ENCODE results near the gene SCNN1B.

DNA sequence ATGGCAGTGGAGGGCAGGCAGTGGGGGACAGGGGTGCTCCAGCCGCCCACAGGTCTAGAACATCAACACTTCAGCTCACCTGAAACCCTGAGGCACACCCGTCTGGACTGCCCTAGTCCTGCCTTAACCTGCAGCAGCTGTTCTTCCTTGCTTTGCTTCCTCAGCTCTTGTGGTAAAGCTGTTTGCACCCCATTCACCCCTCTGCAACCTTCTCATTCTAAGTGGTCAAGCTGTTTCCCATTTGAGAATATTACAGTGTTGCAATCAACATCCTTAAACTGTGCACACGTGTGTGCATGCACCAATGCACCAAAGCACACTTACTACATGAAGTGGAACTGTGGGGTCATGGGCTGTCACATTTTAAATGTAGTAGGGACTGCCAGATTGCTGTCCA, 32.4 kb downstream of the SCNN1B start:
- TF ChIP-seq, protein P1, sequence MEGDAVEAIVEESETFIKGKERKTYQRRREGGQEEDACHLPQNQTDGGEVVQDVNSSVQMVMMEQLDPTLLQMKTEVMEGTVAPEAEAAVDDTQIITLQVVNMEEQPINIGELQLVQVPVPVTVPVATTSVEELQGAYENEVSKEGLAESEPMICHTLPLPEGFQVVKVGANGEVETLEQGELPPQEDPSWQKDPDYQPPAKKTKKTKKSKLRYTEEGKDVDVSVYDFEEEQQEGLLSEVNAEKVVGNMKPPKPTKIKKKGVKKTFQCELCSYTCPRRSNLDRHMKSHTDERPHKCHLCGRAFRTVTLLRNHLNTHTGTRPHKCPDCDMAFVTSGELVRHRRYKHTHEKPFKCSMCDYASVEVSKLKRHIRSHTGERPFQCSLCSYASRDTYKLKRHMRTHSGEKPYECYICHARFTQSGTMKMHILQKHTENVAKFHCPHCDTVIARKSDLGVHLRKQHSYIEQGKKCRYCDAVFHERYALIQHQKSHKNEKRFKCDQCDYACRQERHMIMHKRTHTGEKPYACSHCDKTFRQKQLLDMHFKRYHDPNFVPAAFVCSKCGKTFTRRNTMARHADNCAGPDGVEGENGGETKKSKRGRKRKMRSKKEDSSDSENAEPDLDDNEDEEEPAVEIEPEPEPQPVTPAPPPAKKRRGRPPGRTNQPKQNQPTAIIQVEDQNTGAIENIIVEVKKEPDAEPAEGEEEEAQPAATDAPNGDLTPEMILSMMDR (IDR thresholded peaks at IDR 0.05; ENCODE audit: low read depth, low read length), result no peak
- TF ChIP-seq EZH2phosphoT487 (IDR thresholded peaks at IDR 0.05; ENCODE audit: low read depth), result no peak

Data from OCI-LY3 (cell line).